Measurements from ENCODE around the gene ERGIC1. TPM values are rescaled to one million over a fixed set of nuclear protein-coding genes. Genes with fewer than 3 reads are reported as not detected.

The ERGIC1 gene
- total RNA-seq, 1 experiment from 2014 or later, result 77.0 TPM

GRCh38 chr5:172951371-172952033 is 117.5 kb downstream of the ERGIC1 start:
- no peaks in the 10 kb centered on the region for H3K4me1 ChIP-seq (ENCODE audit: insufficient read depth, low read length)
- peaks cover 0 to 5% of the 10 kb centered on the region in 2 experiments; a peak in 3 of 4 replicates for H3K4me1 Mint-ChIP-seq
- H3K9me3 Mint-ChIP-seq, result no peaks in the 10 kb centered on the region
- no peak overlapping the region for H2BK12ac ChIP-seq (ENCODE audit: insufficient read length, low read depth, low read length)
- H2AFZ ChIP-seq (ENCODE audit: low read length), result no peak overlapping the region
- no peak overlapping the region for H2BK15ac ChIP-seq (ENCODE audit: low read depth, low read length)
- no peaks in the 10 kb centered on the region for H3K79me2 ChIP-seq (ENCODE audit: insufficient read depth, low read length)
- no peak overlapping the region for H3K4me2 ChIP-seq (ENCODE audit: insufficient read depth, insufficient read length, low read length)
- H3K27ac Mint-ChIP-seq, result no peak overlapping the region
- H3K4ac ChIP-seq (ENCODE audit: low read depth, low read length), result no peak overlapping the region
- H4K8ac ChIP-seq (replicated peaks; ENCODE audit: insufficient read length, low read depth, low read length), result no peak overlapping the region
- H4K20me1 ChIP-seq (ENCODE audit: control insufficient read depth, insufficient read depth, insufficient read length), result no peaks in the 10 kb centered on the region
- H4K5ac ChIP-seq (ENCODE audit: insufficient read length, low read depth, low read length), result no peak overlapping the region
- no peaks in the 10 kb centered on the region for H3K27me3 ChIP-seq (ENCODE audit: insufficient read depth, low read length)
- no peak overlapping the region for H3K27ac ChIP-seq (ENCODE audit: insufficient read length, low read depth, low read length)
- H3K4me3 Mint-ChIP-seq, result no peak overlapping the region
- H4K91ac ChIP-seq (ENCODE audit: insufficient read length, low read depth, low read length), result no peak overlapping the region
- no peak overlapping the region for H3K18ac ChIP-seq (ENCODE audit: insufficient read length, low read depth, low read length)
- no peak overlapping the region for H2BK5ac ChIP-seq (ENCODE audit: insufficient read length, low read length)
- H2AK5ac ChIP-seq (ENCODE audit: insufficient read length, low read length), result no peak overlapping the region
- H3K14ac ChIP-seq (ENCODE audit: insufficient read depth, low read length), result no peak overlapping the region
- H2BK20ac ChIP-seq (ENCODE audit: low read depth, low read length, poor library complexity, severe bottlenecking), result no peak overlapping the region
- H3K36me3 Mint-ChIP-seq (ENCODE audit: insufficient read depth in 1 of 3, low read depth in 3 of 3), result peaks cover 4 to 25% (median 14%) of the 10 kb centered on the region in 3 experiments; a peak in 6 of 7 replicates
- no peak overlapping the region for H3T11ph ChIP-seq (ENCODE audit: low read length)
- H2BK120ac ChIP-seq (ENCODE audit: low read depth, low read length, poor library complexity, severe bottlenecking), result no peak overlapping the region
- no CpG with 5 or more reads among the region's 11 CpGs for WGBS (ENCODE audit: extremely low coverage, insufficient read length, low lambda C conversion rate)
- H3K56ac ChIP-seq (ENCODE audit: insufficient read length, low read depth, low read length), result no peak overlapping the region
- H3K27me3 Mint-ChIP-seq (ENCODE audit: low read depth), result peaks cover 24% of the 10 kb centered on the region
- H3K79me1 ChIP-seq (ENCODE audit: insufficient read depth, low read depth, low read length, poor library complexity, severe bottlenecking), result no peaks in the 10 kb centered on the region
- no peak overlapping the region for H3K9ac ChIP-seq (ENCODE audit: extremely low read depth, insufficient read length, low read length)
- H3K23me2 ChIP-seq (ENCODE audit: insufficient read length, low read depth, low read length, poor library complexity, severe bottlenecking), result no peaks in the 10 kb centered on the region
- no peak for DNase-seq
- TF ChIP-seq CTCF (conservative IDR thresholded peaks at IDR 0.05), result no peak
- H3K9me3 ChIP-seq (ENCODE audit: control insufficient read depth, low read depth, low read length), result no peaks in the 10 kb centered on the region
- no peak overlapping the region for H3K23ac ChIP-seq (ENCODE audit: insufficient read length, low read depth, low read length)

Measured in H9 (cell line).